C4-2B (cell line): ENCODE measurements around the gene COL9A3.

Experiments
- ZFX ChIP-seq: fragments of 450-650 bp; IDR thresholded peaks from 2 replicates; pipeline ENCODE4 v1.6.1; 2017
- TF ChIP-seq, protein P1 (sequence below): fragments of 450-650 bp; conservative IDR thresholded peaks from 2 replicates; pipeline ENCODE4 v1.5.1; 2017; ENCODE audit warnings: mild to moderate bottlenecking

DNA sequence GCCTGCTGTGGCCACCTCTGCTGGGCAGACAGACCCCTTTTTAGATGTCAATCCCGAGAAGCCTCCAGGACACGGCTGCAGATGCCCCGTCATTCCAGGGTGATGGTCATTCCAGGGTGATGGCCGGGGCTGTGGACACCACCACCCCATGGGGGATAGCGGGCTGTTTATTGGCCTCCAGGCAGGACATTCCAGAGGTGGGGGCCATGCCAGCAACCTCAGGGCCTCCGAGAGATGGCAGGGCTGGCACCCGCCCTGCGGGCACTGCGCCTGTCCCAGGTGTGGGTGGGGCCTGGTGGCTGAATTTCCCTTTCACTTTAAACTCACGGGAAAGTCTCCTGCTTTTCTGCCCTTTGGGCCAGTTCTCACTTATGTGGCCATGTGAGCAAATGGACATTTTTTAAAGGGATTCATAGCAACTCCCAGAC is 14.5 kb downstream of the COL9A3 start:
- TF ChIP-seq, protein P1, sequence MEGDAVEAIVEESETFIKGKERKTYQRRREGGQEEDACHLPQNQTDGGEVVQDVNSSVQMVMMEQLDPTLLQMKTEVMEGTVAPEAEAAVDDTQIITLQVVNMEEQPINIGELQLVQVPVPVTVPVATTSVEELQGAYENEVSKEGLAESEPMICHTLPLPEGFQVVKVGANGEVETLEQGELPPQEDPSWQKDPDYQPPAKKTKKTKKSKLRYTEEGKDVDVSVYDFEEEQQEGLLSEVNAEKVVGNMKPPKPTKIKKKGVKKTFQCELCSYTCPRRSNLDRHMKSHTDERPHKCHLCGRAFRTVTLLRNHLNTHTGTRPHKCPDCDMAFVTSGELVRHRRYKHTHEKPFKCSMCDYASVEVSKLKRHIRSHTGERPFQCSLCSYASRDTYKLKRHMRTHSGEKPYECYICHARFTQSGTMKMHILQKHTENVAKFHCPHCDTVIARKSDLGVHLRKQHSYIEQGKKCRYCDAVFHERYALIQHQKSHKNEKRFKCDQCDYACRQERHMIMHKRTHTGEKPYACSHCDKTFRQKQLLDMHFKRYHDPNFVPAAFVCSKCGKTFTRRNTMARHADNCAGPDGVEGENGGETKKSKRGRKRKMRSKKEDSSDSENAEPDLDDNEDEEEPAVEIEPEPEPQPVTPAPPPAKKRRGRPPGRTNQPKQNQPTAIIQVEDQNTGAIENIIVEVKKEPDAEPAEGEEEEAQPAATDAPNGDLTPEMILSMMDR, result no peak
- TF ChIP-seq ZFX, result no peak
